Measurements from ENCODE around the gene CEP68.

CEP68 gene

GRCh38 chr2:65025453-65026123 lies 30.6 kb upstream of the CEP68 start:
- TF ChIP-seq, protein P1, sequence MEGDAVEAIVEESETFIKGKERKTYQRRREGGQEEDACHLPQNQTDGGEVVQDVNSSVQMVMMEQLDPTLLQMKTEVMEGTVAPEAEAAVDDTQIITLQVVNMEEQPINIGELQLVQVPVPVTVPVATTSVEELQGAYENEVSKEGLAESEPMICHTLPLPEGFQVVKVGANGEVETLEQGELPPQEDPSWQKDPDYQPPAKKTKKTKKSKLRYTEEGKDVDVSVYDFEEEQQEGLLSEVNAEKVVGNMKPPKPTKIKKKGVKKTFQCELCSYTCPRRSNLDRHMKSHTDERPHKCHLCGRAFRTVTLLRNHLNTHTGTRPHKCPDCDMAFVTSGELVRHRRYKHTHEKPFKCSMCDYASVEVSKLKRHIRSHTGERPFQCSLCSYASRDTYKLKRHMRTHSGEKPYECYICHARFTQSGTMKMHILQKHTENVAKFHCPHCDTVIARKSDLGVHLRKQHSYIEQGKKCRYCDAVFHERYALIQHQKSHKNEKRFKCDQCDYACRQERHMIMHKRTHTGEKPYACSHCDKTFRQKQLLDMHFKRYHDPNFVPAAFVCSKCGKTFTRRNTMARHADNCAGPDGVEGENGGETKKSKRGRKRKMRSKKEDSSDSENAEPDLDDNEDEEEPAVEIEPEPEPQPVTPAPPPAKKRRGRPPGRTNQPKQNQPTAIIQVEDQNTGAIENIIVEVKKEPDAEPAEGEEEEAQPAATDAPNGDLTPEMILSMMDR (IDR thresholded peaks at IDR 0.05; ENCODE audit: low read depth, low read length) = no peak
- no peak overlapping the region for H3K4me3 ChIP-seq (ENCODE audit: low read depth, low read length)

DNA sequence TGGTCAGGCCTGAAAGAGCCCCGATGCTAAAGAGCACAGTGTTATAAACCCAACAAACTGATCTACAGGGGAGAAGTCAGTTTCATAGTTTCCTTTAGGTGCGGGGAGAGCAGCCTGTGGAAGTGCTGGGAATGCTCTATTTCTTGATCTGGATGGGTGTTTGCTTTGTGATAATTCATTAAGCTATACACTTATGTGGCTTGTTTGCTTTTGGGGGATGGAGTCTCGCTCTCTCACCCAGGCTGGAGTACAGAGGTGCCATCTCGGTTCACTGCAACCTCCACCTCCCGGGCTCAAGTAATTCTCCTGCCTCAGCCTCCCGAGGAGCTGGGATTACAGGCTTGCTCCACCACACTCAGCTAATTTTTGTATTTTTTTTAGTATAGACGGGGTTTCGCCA lies 30.1 kb upstream of the CEP68 start:
- no peak overlapping the region for H3K4me3 ChIP-seq (ENCODE audit: low read depth, low read length)
- TF ChIP-seq, protein P1 (IDR thresholded peaks at IDR 0.05; ENCODE audit: low read depth, low read length) = no peak

DNA sequence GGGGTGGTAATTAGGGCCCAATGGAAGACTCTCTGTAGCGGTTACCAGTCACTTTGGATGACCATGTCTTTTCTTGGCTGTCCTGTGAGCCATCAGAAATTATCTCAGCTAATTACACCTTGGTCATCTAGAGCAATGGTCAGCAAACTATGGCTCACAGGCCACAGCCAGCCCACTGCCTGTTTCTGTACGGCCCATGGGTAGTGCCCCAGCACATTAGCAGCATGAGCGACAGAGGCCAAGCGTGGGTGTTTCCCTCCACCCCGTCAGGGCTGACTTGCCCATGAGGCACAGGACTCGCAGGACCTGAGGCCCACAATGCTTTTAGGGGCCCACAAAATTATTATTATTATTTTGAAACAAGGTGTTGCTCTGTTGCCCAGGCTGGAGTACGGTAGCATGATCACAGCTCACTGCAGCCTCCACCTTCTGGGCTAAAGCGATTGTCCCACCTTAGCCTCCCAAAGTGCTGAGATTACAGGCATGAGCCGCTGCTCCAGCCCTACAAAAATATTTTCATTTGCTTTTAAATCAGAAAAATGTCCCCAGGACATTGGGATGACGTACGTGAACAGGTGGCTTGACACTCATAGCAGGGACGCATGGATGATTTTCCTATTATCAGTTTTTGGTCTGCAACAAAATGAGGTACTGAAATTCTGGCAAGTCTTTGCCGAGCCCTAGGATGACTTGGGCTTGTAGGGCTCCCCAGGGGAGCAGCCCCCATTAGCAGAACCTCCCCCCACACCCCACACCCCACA lies 29.3 kb upstream of the CEP68 start:
- H3K4me3 ChIP-seq (ENCODE audit: low read depth, low read length) = no peak overlapping the region
- TF ChIP-seq, protein P1 (IDR thresholded peaks at IDR 0.05; ENCODE audit: low read depth, low read length) = no peak

DNA sequence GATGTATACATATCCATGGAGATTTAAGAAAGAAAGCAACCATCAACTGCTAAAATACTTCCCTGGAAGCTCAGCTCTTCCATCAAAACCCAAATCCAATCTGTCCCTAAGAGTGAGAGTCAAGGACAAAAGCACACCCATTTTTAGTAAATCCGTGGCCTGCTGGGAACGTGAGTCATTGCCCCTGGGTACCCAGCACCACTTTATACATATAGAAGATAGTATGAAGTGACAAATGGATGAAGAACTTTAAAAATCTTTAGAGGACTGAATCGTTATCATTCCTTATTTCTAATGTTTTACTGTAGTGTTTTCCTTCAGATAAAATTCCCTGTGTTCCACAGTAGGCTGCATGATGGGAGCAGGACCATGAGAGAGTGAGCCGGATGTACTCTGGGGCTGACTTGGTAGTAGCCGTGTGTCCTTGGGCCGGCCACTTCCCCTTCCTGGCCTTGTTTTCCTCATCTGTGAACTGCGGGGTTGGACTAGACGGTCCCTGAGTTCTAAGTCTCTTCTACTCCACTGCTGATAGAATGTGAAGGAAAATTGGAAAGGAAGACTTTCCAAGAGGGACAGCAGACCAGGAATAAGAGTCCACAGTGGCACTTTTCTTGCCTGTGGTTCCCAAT lies 28.5 kb upstream of the CEP68 start:
- TF ChIP-seq, protein P1 (IDR thresholded peaks at IDR 0.05; ENCODE audit: low read depth, low read length) = no peak
- H3K4me3 ChIP-seq (ENCODE audit: low read depth, low read length) = no peak overlapping the region

DNA sequence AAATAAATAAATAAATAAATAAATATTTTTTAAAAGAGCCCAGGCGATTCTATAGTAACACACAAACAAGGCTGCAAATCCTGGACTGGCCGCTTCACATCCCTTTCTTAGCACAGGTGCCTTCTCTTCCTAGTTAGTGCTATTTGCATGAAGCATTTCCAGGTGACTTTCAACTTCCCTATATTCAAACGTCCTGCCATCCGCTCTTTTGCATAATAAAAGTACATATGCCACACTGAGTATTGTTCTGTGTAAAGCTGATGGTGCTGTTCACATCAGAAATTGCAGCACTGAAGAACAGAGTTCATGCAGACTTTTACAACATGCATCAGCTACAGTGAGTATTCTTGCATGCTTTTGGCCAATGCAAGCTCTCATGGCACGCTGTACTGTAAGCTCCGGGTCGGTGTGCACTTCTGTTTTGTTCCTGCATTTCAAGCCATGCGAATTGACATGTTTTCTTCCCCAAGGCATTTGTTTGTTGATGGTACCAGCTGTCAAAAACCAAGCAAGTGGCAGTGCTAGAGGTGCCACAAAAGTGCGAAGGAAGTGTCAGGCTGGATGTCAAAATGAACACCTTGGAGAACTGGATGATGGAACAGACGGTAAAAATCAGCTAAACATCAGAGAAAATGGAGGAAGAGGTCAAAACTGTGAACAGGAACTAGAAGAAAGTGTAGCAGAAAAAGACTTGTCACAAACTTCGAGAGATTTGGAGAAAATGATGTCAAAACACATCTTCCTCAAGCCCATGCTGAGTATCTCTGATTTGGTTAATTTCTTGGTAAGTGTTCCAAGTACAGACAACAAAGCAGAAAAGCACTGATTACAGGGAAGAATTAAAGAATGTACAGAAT lies 25.5 kb upstream of the CEP68 start:
- TF ChIP-seq, protein P1 (IDR thresholded peaks at IDR 0.05; ENCODE audit: low read depth, low read length) = no peak
- no peak overlapping the region for H3K4me3 ChIP-seq (ENCODE audit: low read depth, low read length)

GRCh38 chr2:65031341-65032018 lies 24.7 kb upstream of the CEP68 start:
- no peak overlapping the region for H3K4me3 ChIP-seq (ENCODE audit: low read depth, low read length)
- TF ChIP-seq, protein P1 (IDR thresholded peaks at IDR 0.05; ENCODE audit: low read depth, low read length) = no peak
